ENCODE data around the gene CTSZ. TPM values are rescaled to one million over a fixed set of nuclear protein-coding genes. Genes with fewer than 3 reads are reported as not detected.
"Not testable (repeated sequence)": the region's sequence is repeated elsewhere in the genome, so short reads cannot be mapped to it uniquely, and the experiment has no call there.

The CTSZ gene
- total RNA-seq, 3 donors from 2014 or later = 135 to 238 (median 181) TPM

- Histone ChIP-seq H3K4me3 (no peak overlapping the region), H3K27ac (no peak overlapping the region), H3K27me3 (no peaks in the 10 kb centered on the region), H3K9me3 (no peaks in the 10 kb centered on the region), H3K4me1 (no peaks in the 10 kb centered on the region), H3K36me3 (no peaks in the 10 kb centered on the region)
- no peak for DNase-seq (ENCODE audit: low spot score in 2 of 2)
- intact Hi-C loops (cut with DNase I; ENCODE audit: low total_unique reads) = loop anchor here (5.0 to 10.0 kb wide), 2 partner anchors 696 to 1112 kb away; no protein-coding TSS in a partner anchor
- TF ChIP-seq POLR2AphosphoS5 (IDR thresholded peaks at IDR 0.05) (no peak), CTCF (IDR thresholded peaks at IDR 0.05) (no peak), POLR2A (IDR thresholded peaks at IDR 0.05) (no peak)
These were observed 54.0 kb downstream of the CTSZ start for GRCh38 chr20:58953050-58953449.

- Histone ChIP-seq H3K9me3 (no peaks in the 10 kb centered on the region), H3K36me3 (no peaks in the 10 kb centered on the region), H3K27ac (no peak overlapping the region), H3K27me3 (no peaks in the 10 kb centered on the region), H3K4me3 (no peak overlapping the region), H3K4me1 (no peaks in the 10 kb centered on the region)
- DNase-seq (ENCODE audit: low spot score in 2 of 2) = no peak
- intact Hi-C loops (cut with DNase I; ENCODE audit: low total_unique reads) = loop anchor here (5.0 to 10.0 kb wide), 2 partner anchors 693 to 1114 kb away; no protein-coding TSS in a partner anchor
- TF ChIP-seq POLR2A (IDR thresholded peaks at IDR 0.05) = no peak
- no peak for TF ChIP-seq POLR2AphosphoS5 (IDR thresholded peaks at IDR 0.05)
- TF ChIP-seq CTCF (IDR thresholded peaks at IDR 0.05) = no peak
These were observed 56.5 kb downstream of the CTSZ start for GRCh38 chr20:58950603-58951002.

- H3K27me3 ChIP-seq; H3K4me1 ChIP-seq; H3K27ac ChIP-seq; H3K9me3 ChIP-seq; intact Hi-C loops (cut with DNase I; ENCODE audit: low total_unique reads); H3K36me3 ChIP-seq; H3K4me3 ChIP-seq; DNase-seq (ENCODE audit: low spot score in 2 of 2): not testable (repeated sequence)
These were observed 59.2 kb downstream of the CTSZ start for GRCh38 chr20:58947797-58948388.

- no peak for DNase-seq (ENCODE audit: low spot score in 2 of 2)
These were observed 61.0 kb downstream of the CTSZ start for GRCh38 chr20:58945965-58946631.

More at GRCh38 chr20:58945965-58946631, 61.0 kb downstream of the CTSZ start:
- Histone ChIP-seq H3K4me3 (no peak overlapping the region), H3K27ac (no peak overlapping the region), H3K36me3 (no peaks in the 10 kb centered on the region), H3K27me3 (no peaks in the 10 kb centered on the region), H3K9me3 (no peaks in the 10 kb centered on the region), H3K4me1 (no peaks in the 10 kb centered on the region)
- no peak for TF ChIP-seq POLR2A (IDR thresholded peaks at IDR 0.05)
- TF ChIP-seq CTCF (IDR thresholded peaks at IDR 0.05) = no peak
- TF ChIP-seq POLR2AphosphoS5 (IDR thresholded peaks at IDR 0.05) = no peak
- intact Hi-C loops (cut with DNase I; ENCODE audit: low total_unique reads) = no loop called here

Other genes with a start within 250 kb of the CTSZ start
- 1 to 10 TPM in 1 of 3 donors, under 1 TPM in 2; 0.48 to 1.5 (median 0.98) TPM for gene GNAS-AS1, start 156.4 kb downstream of the CTSZ start, total RNA-seq
- 100 to 1,000 TPM; 448 to 714 (median 570) TPM for gene GNAS, start 154.5 kb downstream of the CTSZ start, total RNA-seq
- gene NELFCD, start 26.0 kb downstream of the CTSZ start, total RNA-seq = 10 to 100 TPM; 50.1 to 78.7 (median 77.7) TPM
- gene TUBB1, start 12.2 kb upstream of the CTSZ start, total RNA-seq = under 1 TPM in 1 of 3 donors, not detected in 2; 0.16 TPM
- gene ATP5F1E, start 25.1 kb upstream of the CTSZ start, total RNA-seq = 10 to 100 TPM; 25.6 to 36.4 (median 31.4) TPM
- 10 to 100 TPM; 43.7 to 55.4 (median 52.4) TPM for gene PRELID3B, start 35.5 kb upstream of the CTSZ start, total RNA-seq
- gene ZNF831, start 156.6 kb upstream of the CTSZ start, total RNA-seq = 1 to 10 TPM in 2 of 3 donors, under 1 TPM in 1; 0.48 to 1.6 (median 1.2) TPM